Measurements from ENCODE around the gene TTPAL.

The TTPAL gene

GRCh38 chr20:44527716-44528199, 52.1 kb downstream of the TTPAL start:
- ChIA-PET POLR2A (no interaction called here), CTCF (no interaction called here)
- Histone ChIP-seq H3K4me1 (ENCODE audit: control insufficient read depth, insufficient read depth, low read length) (peaks cover 3% of the 10 kb centered on the region; the same call in 1 of the 2 replicates), H3K36me3 (ENCODE audit: control insufficient read depth in 2 of 2, insufficient read depth in 1 of 2, low read length in 2 of 2) (no peaks in the 10 kb centered on the region), H3K9me3 (ENCODE audit: control insufficient read depth, insufficient read depth, low read depth, low read length) (no peaks in the 10 kb centered on the region), H3K4me3 (ENCODE audit: low read depth, low read length) (no peak overlapping the region), H3K27ac (ENCODE audit: extremely low read depth, low read depth, low read length) (no peak overlapping the region)
- TF ChIP-seq ZNF362 (tag by site-specific recombination; IDR thresholded peaks at IDR 0.05): no peak
- TF ChIP-seq, protein P1, sequence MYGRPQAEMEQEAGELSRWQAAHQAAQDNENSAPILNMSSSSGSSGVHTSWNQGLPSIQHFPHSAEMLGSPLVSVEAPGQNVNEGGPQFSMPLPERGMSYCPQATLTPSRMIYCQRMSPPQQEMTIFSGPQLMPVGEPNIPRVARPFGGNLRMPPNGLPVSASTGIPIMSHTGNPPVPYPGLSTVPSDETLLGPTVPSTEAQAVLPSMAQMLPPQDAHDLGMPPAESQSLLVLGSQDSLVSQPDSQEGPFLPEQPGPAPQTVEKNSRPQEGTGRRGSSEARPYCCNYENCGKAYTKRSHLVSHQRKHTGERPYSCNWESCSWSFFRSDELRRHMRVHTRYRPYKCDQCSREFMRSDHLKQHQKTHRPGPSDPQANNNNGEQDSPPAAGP (tag by site-specific recombination; IDR thresholded peaks at IDR 0.05): no peak
- TF ChIP-seq INSM2 (tag by site-specific recombination; IDR thresholded peaks at IDR 0.05): no peak

DNA sequence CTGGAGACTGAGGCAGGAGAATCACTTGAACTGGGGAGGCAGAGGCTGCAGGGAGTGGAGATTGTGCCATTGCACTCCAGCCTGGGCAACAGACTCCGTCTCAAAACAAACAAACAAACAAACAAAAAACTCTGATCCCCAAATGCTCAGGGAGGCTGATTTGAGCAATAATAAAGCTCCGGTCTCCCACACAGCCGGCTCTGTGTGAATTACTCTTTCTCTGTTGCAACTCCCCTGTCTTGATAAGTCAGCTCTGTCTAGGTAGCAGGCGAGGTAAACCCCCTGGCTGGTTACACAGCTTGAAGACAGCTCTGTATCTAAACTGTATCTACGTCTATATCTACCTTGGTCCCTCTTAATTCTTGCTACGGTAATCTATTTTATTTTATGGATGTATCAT, 52.6 kb downstream of the TTPAL start:
- H3K4me1 ChIP-seq (ENCODE audit: control insufficient read depth, insufficient read depth, low read length): peaks cover 3% of the 10 kb centered on the region; the same call in 1 of the 2 replicates
- CTCF ChIA-PET: no interaction called here
- H3K4me3 ChIP-seq (ENCODE audit: low read depth, low read length): no peak overlapping the region
- POLR2A ChIA-PET: no interaction called here
- TF ChIP-seq ZNF121 (tag by site-specific recombination; IDR thresholded peaks at IDR 0.05) (no peak), FEZF1 (tag by site-specific recombination; IDR thresholded peaks at IDR 0.05) (no peak), ZNF223 (tag by site-specific recombination; IDR thresholded peaks at IDR 0.05) (no peak), SETDB1 (IDR thresholded peaks at IDR 0.05; ENCODE audit: insufficient read length, low read length) (no peak), ZBTB44 (tag by site-specific recombination; IDR thresholded peaks at IDR 0.05) (no peak), ZBTB49 (tag by site-specific recombination; IDR thresholded peaks at IDR 0.05; ENCODE audit: low read depth) (no peak), ZNF596 (tag by site-specific recombination; IDR thresholded peaks at IDR 0.05) (no peak), ZNF837 (tag by site-specific recombination; IDR thresholded peaks at IDR 0.05) (no peak), ZNF544 (tag by site-specific recombination; IDR thresholded peaks at IDR 0.05) (no peak), ZNF747 (tag by site-specific recombination; IDR thresholded peaks at IDR 0.05) (no peak), ZNF19 (tag by site-specific recombination; IDR thresholded peaks at IDR 0.05; ENCODE audit: low read depth) (no peak), ZNF510 (tag by site-specific recombination; IDR thresholded peaks at IDR 0.05; ENCODE audit: insufficient replicate concordance) (no peak), ZNF768 (tag by site-specific recombination; IDR thresholded peaks at IDR 0.05) (no peak), REPIN1 (tag by site-specific recombination; IDR thresholded peaks at IDR 0.05; ENCODE audit: low read depth) (no peak), ZNF561 (tag by site-specific recombination; IDR thresholded peaks at IDR 0.05; ENCODE audit: borderline replicate concordance) (no peak), ZBTB20 (tag by site-specific recombination; IDR thresholded peaks at IDR 0.05) (no peak), ZNF335 (tag by site-specific recombination; conservative IDR thresholded peaks at IDR 0.05) (no peak)
- TF ChIP-seq, protein P2, sequence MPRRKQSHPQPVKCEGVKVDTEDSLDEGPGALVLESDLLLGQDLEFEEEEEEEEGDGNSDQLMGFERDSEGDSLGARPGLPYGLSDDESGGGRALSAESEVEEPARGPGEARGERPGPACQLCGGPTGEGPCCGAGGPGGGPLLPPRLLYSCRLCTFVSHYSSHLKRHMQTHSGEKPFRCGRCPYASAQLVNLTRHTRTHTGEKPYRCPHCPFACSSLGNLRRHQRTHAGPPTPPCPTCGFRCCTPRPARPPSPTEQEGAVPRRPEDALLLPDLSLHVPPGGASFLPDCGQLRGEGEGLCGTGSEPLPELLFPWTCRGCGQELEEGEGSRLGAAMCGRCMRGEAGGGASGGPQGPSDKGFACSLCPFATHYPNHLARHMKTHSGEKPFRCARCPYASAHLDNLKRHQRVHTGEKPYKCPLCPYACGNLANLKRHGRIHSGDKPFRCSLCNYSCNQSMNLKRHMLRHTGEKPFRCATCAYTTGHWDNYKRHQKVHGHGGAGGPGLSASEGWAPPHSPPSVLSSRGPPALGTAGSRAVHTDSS (tag by site-specific recombination; IDR thresholded peaks at IDR 0.05): no peak
- H3K27ac ChIP-seq (ENCODE audit: extremely low read depth, low read depth, low read length): no peak overlapping the region
- H3K36me3 ChIP-seq (ENCODE audit: control insufficient read depth in 2 of 2, insufficient read depth in 1 of 2, low read length in 2 of 2): no peaks in the 10 kb centered on the region
- no peaks in the 10 kb centered on the region for H3K9me3 ChIP-seq (ENCODE audit: control insufficient read depth, insufficient read depth, low read depth, low read length)
